H1 (cell line): Measurements from ENCODE around the gene UAP1. TPM values are rescaled to one million over a fixed set of nuclear protein-coding genes. Genes with fewer than 3 reads are reported as not detected.

Source experiments
- CTCF ChIA-PET: fragments of 300-600 bp; sonication (Branson Sonifier 250); formaldehyde crosslinking; loops from one replicate; lab custom pipeline; 2021; ENCODE audit not compliant: partially characterized antibody; lab: Charles Lee
- POLR2A ChIA-PET: fragments of 300-600 bp; sonication (Branson Sonifier 250); formaldehyde crosslinking; loops from one replicate; lab custom pipeline; 2021; ENCODE audit warnings: inconsistent platforms; ENCODE audit not compliant: partially characterized antibody; lab: Charles Lee
- DNase-seq, 2 experiments: peaks; one replicate each; pipeline versions ENCODE4 v3.0.0 to v3.0.0-alpha.2; 2010 to 2022; ENCODE audit warnings: low spot score in 2 of 2, low read depth in 1 of 2, mixed read lengths in 1 of 2
- FAIRE-seq: peaks from 2 replicates; lab custom pipeline; 2011; peaks lifted over from hg19 to GRCh38; lab: Jason Lieb, UNC
- H2AFZ ChIP-seq: 2 replicates; pipeline ENCODE4 v1.8.1; 2012; ENCODE audit warnings: low read length, inconsistent platforms
- H2AK5ac ChIP-seq: 2 replicates; pipeline ENCODE4 v1.6.1; 2013; ENCODE audit warnings: low read depth, low read length
- H2BK120ac ChIP-seq: replicated peaks from 2 replicates; pipeline ENCODE3; 2013; ENCODE audit warnings: low read depth, low read length, inconsistent platforms
- H2BK12ac ChIP-seq: 2 replicates; pipeline ENCODE4 v1.6.1; 2013; ENCODE audit warnings: low read depth, low read length
- H2BK15ac ChIP-seq: 2 replicates; pipeline ENCODE4 v1.6.1; 2013; ENCODE audit warnings: low read length
- H2BK20ac ChIP-seq: 2 replicates; pipeline ENCODE4 v1.6.1; 2013; ENCODE audit warnings: low read length
- H2BK5ac ChIP-seq: 2 replicates; pipeline ENCODE4 v1.6.1; 2013; ENCODE audit warnings: low read depth, low read length
- H3K14ac ChIP-seq: 2 replicates; pipeline ENCODE4 v1.6.1; 2013; ENCODE audit warnings: inconsistent platforms; ENCODE audit not compliant: insufficient read length
- H3K18ac ChIP-seq: 2 replicates; pipeline ENCODE4 v1.6.1; 2013; ENCODE audit warnings: low read length; ENCODE audit errors: extremely low read depth
- H3K23ac ChIP-seq: 2 replicates; pipeline ENCODE4 v1.6.1; 2013; ENCODE audit warnings: inconsistent platforms; ENCODE audit not compliant: insufficient read length
- H3K23me2 ChIP-seq: 2 replicates; pipeline ENCODE4 v1.6.1; 2013; ENCODE audit warnings: low read depth, low read length
- H3K27ac ChIP-seq: 2 replicates; pipeline ENCODE4 v1.6.1; 2011; ENCODE audit warnings: low read depth, low read length, inconsistent platforms
- H3K27me3 ChIP-seq, 4 experiments: replicated peaks in 1 of 4; 1 replicate in 1 of 4; 2 replicates in 3 of 4; pipeline versions ENCODE4 v1.6.1 to v1.8.1; 2011 to 2013; ENCODE audit warnings: low read length in 3 of 4, mild to moderate bottlenecking in 3 of 4, inconsistent platforms in 2 of 4, mixed read lengths in 2 of 4, moderate library complexity in 1 of 4; ENCODE audit not compliant: control insufficient read depth in 3 of 4, insufficient read depth in 3 of 4; ENCODE audit errors: extremely low read depth in 1 of 4
- H3K36me3 ChIP-seq, 4 experiments: 2 replicates each; pipeline versions ENCODE4 v1.6.1 to v1.8.1; 2011 to 2013; ENCODE audit warnings: mild to moderate bottlenecking in 4 of 4, low read length in 3 of 4, moderate library complexity in 2 of 4, control low read depth in 1 of 4, inconsistent platforms in 1 of 4; ENCODE audit not compliant: insufficient read depth in 4 of 4, control insufficient read depth in 2 of 4
- H3K4ac ChIP-seq: replicated peaks from 2 replicates; pipeline ENCODE3; 2013; ENCODE audit warnings: low read length, low read depth, mixed read lengths, inconsistent platforms; ENCODE audit not compliant: insufficient read length
- H3K4me1 ChIP-seq, 4 experiments: replicated peaks in 1 of 4; 1 replicate in 1 of 4; 2 replicates in 3 of 4; pipeline versions ENCODE4 v1.6.1 to v1.8.1; 2011 to 2013; ENCODE audit warnings: low read length in 3 of 4, inconsistent platforms in 2 of 4, mixed read lengths in 1 of 4; ENCODE audit not compliant: insufficient read depth in 4 of 4, control insufficient read depth in 3 of 4
- H3K4me2 ChIP-seq, 2 experiments: 2 replicates each; pipeline versions ENCODE4 v1.6.1 to v1.8.1; 2011 to 2013; ENCODE audit warnings: low read depth in 2 of 2, low read length in 2 of 2, control low read depth in 1 of 2, inconsistent platforms in 1 of 2, mild to moderate bottlenecking in 1 of 2; ENCODE audit not compliant: insufficient read depth in 1 of 2
- H3K4me3 ChIP-seq, 4 experiments: fragments of 200-600, 300-600 bp in 1 of 4; sonication (generic), shearing (Covaris generic), sonication (Bioruptor Twin) in 1 of 4; 2 replicates each; pipeline versions ENCODE4 v1.5.1 to v1.8.1; 2011 to 2016; ENCODE audit warnings: low read length in 4 of 4, low read depth in 3 of 4, control low read depth in 2 of 4, inconsistent platforms in 2 of 4, mild to moderate bottlenecking in 2 of 4, mixed read lengths in 1 of 4, moderate library complexity in 1 of 4; ENCODE audit not compliant: insufficient read depth in 2 of 4; ENCODE audit errors: extremely low read depth in 1 of 4
- H3K56ac ChIP-seq: replicated peaks from 2 replicates; pipeline ENCODE3; 2013; ENCODE audit warnings: low read depth, mild to moderate bottlenecking, mixed read lengths, low read length, inconsistent platforms; ENCODE audit not compliant: insufficient read length
- H3K79me1 ChIP-seq: 2 replicates; pipeline ENCODE4 v1.6.1; 2013; ENCODE audit warnings: low read depth, low read length, control low read depth
- H3K79me2 ChIP-seq, 2 experiments: 2 replicates each; pipeline versions ENCODE4 v1.6.1 to v1.8.1; 2012 to 2013; ENCODE audit warnings: low read length in 2 of 2, mild to moderate bottlenecking in 2 of 2, inconsistent platforms in 1 of 2; ENCODE audit not compliant: insufficient read depth in 2 of 2, control insufficient read depth in 1 of 2
- H3K9ac ChIP-seq, 4 experiments: replicated peaks in 1 of 4; 1 replicate in 1 of 4; 2 replicates in 3 of 4; pipeline versions ENCODE4 v1.6.1 to v1.8.1; 2011 to 2013; ENCODE audit warnings: low read depth in 3 of 4, low read length in 3 of 4, control low read depth in 2 of 4, mild to moderate bottlenecking in 2 of 4, moderate library complexity in 2 of 4, inconsistent platforms in 1 of 4; ENCODE audit errors: extremely low read depth in 1 of 4
- H3K9me3 ChIP-seq, 2 experiments: 2 replicates each; pipeline versions ENCODE4 v1.6.1 to v1.8.1; 2012 to 2013; ENCODE audit warnings: mild to moderate bottlenecking in 2 of 2, moderate library complexity in 2 of 2, control low read depth in 1 of 2, inconsistent platforms in 1 of 2, low read depth in 1 of 2, low read length in 1 of 2, mixed read lengths in 1 of 2; ENCODE audit not compliant: insufficient read depth in 2 of 2
- H4K20me1 ChIP-seq, 2 experiments: replicated peaks in 1 of 2; 2 replicates each; pipeline versions ENCODE3 to v1.8.1; 2011 to 2013; ENCODE audit warnings: inconsistent platforms in 2 of 2, low read length in 2 of 2, mild to moderate bottlenecking in 1 of 2; ENCODE audit not compliant: insufficient read depth in 2 of 2, control insufficient read depth in 1 of 2
- H4K5ac ChIP-seq: 2 replicates; pipeline ENCODE4 v1.6.1; 2013; ENCODE audit warnings: low read length, low read depth, mixed read lengths, inconsistent platforms; ENCODE audit not compliant: insufficient read length
- H4K8ac ChIP-seq: 2 replicates; pipeline ENCODE4 v1.8.0; 2013; ENCODE audit warnings: mild to moderate bottlenecking, moderate library complexity, low read length, inconsistent platforms; ENCODE audit not compliant: insufficient read depth; ENCODE audit errors: extremely low read depth
- H4K91ac ChIP-seq: replicated peaks from 2 replicates; pipeline ENCODE3; 2013; ENCODE audit warnings: low read length, mixed read lengths, inconsistent platforms; ENCODE audit not compliant: insufficient read length
- CBX8 ChIP-seq: fragments of 300-800, 300-1000 bp; sonication (generic); IDR thresholded peaks from 2 replicates; pipeline ENCODE4 v1.7.1; 2016; ENCODE audit warnings: low read depth, low read length, borderline replicate concordance
- KDM4A ChIP-seq: IDR thresholded peaks from one replicate; pipeline ENCODE4 v1.7.1; 2012; ENCODE audit warnings: low read depth, mild to moderate bottlenecking, moderate library complexity, low read length, inconsistent platforms; ENCODE audit not compliant: severe bottlenecking
- WGBS, 2 experiments: shearing (Covaris generic) in 1 of 2; methylation state at CpG; one replicate each; pipeline versions ENCODE4 v1.1.6 to v1.1.7; 2013 to 2015; ENCODE audit warnings: low lambda C conversion rate in 2 of 2, mixed read lengths in 2 of 2, inconsistent platforms in 1 of 2, low coverage in 1 of 2, missing lambda C conversion rate in 1 of 2; ENCODE audit not compliant: insufficient replicate concordance in 2 of 2, insufficient coverage in 1 of 2, insufficient read length in 1 of 2; ENCODE audit errors: extremely low coverage in 1 of 2, missing lambda C conversion rate in 1 of 2; 5-methylcytosine and 5-hydroxymethylcytosine counted together
- polyA plus RNA-seq, 7 experiments: library from polyadenylated mRNA; depleted of rRNA in 3 of 7; stranded (reverse) in 5 of 7; unstranded in 2 of 7; fragments of >200 nt in 5 of 7; fragments of 200-250 nt in 2 of 7; gene quantifications; 1 replicate in 5 of 7; 2 replicates in 1 of 7; 4 replicates in 1 of 7; pipeline versions ENCODE4 v1.2.1 to v1.2.3, GENCODE V29; 2011 to 2013; ENCODE audit warnings: missing spikeins in 2 of 7, mixed read lengths in 2 of 7
- total RNA-seq: library from RNA; stranded (reverse); fragmentation: NEBNext Ultra II Directional; extraction: Animal tissue kit (Norgen Biotek cat#: 25700); gene quantifications from 2 replicates; pipeline ENCODE4 v1.2.1, GENCODE V29; 2021

UAP1 gene
- total and polyA plus RNA-seq, 2 of the 8 experiments (the other 6 are each of a cell fraction or from before 2014, with no cell fraction given), result 9.4 to 32.9 TPM

DNA sequence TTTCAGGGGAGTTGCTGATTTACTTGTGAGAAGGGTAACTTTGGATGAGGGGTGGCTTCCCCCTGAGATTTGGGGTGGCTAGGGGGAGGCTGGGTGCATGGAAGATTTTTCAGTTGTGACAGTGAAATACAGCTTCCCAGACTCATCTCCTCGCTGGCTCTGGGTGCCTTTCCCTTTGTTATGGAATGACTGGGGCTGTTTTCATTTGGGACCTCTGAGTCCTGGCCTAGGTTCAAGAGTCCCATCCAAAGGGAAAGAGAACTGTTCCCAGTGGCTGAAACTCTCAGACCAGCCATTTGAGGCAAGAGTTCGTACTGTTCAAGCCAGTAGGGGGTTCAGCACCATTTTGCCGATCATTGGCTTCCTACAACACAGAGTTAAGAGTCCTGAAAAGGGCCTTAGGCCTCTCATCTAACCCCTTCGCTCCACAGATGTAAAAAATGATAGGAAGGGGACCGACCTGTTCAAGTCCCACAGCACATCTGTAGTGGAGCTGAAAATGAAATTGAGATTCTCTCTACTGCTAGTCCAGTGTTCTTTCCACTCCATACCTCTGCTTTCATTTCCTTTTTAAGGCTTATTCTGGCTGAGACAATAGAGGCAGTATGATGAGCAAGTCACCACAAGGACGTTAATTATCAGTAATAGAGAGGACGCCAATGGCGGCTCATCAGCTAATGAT lies 71.7 kb downstream of the UAP1 start:
- CTCF ChIA-PET, result interaction anchor here (0.8 to 6.3 kb wide), 6 partner anchors 10 to 258 kb away, joined by 3 to 47 read pairs (median 4); no protein-coding TSS in a partner anchor
- no peak overlapping the region for H3K27ac ChIP-seq

More for the DNA sequence above, 71.7 kb downstream of the UAP1 start:
- Histone ChIP-seq H3K79me2 (no peaks in the 10 kb centered on the region), H4K91ac (no peak overlapping the region), H3K27me3 (no peaks in the 10 kb centered on the region), H3K4me3 (peak overlapping the region in 1 of 4 experiments; percentile 32; a peak in 1 of 8 replicates), H4K8ac (no peak overlapping the region), H3K79me1 (no peaks in the 10 kb centered on the region), H2BK12ac (peak overlapping the region; percentile 53; the same call in 1 of the 2 replicates), H2BK15ac (no peak overlapping the region), H3K36me3 (no peaks in the 10 kb centered on the region), H3K4me2 (peak overlapping the region in 1 of 2 experiments; percentile 22; a peak in 1 of 4 replicates), H3K56ac (no peak overlapping the region), H2BK20ac (0 out of 2 replicates have a peak overlapping the region, but pooled peaks have one; percentile 62), H3K18ac (peak overlapping the region; percentile 1; the same call in 1 of the 2 replicates), H2AFZ (peak overlapping the region; percentile 80), H3K23ac (no peak overlapping the region), H3K9ac (no peak overlapping the region), H3K14ac (no peak overlapping the region), H3K4me1 (peaks cover 0 to 3% (median 0%) of the 10 kb centered on the region in 4 experiments; a peak in 1 of 7 replicates), H2BK5ac (no peak overlapping the region), H3K4ac (no peak overlapping the region), H4K5ac (no peak overlapping the region), H3K9me3 (no peaks in the 10 kb centered on the region), H2AK5ac (no peak overlapping the region), H2BK120ac (no peak overlapping the region), H4K20me1 (no peaks in the 10 kb centered on the region), H3K23me2 (no peaks in the 10 kb centered on the region)
- POLR2A ChIA-PET, result interaction anchor here (1.0 to 1.8 kb wide), 5 partner anchors 8 to 571 kb away, joined by 3 to 7 read pairs (median 5); no protein-coding TSS in a partner anchor
- FAIRE-seq (no peak), DNase-seq (no peak)
- WGBS, 2 experiments, result 83% methylated on average over 8 of the region's 8 CpGs; no CpG with 5 or more reads in 1 of the 2 experiments
- TF ChIP-seq CBX8, result no peak
- peak; percentile 31 for TF ChIP-seq KDM4A
